Peyer's patch (tissue), 4 donors: Measurements from ENCODE around the gene PALLD. TPM values are rescaled to one million over a fixed set of nuclear protein-coding genes. Genes with fewer than 3 reads are reported as not detected.

Experiments
- DNase-seq, 3 donors: peaks; one replicate each; pipeline ENCODE4 v3.0.0-alpha.2; 2017 to 2019
- H3K27ac ChIP-seq, 4 donors: fragments of 200-600 bp; sonication (generic); one replicate each; pipeline ENCODE4 v1.5.1; 2016 to 2019
- H3K27me3 ChIP-seq, 2 donors: fragments of 200-600 bp; sonication (generic); one replicate each; pipeline ENCODE4 v1.5.1; 2019
- H3K36me3 ChIP-seq, 3 donors: fragments of 200-600 bp; sonication (generic); one replicate each; pipeline ENCODE4 v1.5.1; 2016 to 2019
- H3K4me1 ChIP-seq, 4 donors: fragments of 200-600 bp; sonication (generic); one replicate each; pipeline ENCODE4 v1.5.1; 2016 to 2019
- H3K4me3 ChIP-seq, 4 donors: fragments of 200-600 bp; sonication (generic); 1 replicate in 3 of 4; 2 replicates in 1 of 4; pipeline ENCODE4 v1.5.1; 2016 to 2019; ENCODE audit warnings: mild to moderate bottlenecking in 1 of 4
- H3K9me3 ChIP-seq, 4 donors: fragments of 200-600 bp; sonication (generic); one replicate each; pipeline ENCODE4 v1.5.1; 2016 to 2019; ENCODE audit warnings: mild to moderate bottlenecking in 1 of 4
- CTCF ChIP-seq, 6 experiments: fragments of 450-650 bp in 4 of 6; fragments of 200-600 bp in 2 of 6; sonication (generic) in 1 of 6; IDR thresholded peaks; one replicate each; pipeline ENCODE4 v1.5.1; 2017 to 2019; ENCODE audit warnings: antibody characterized with exemption in 6 of 6, mild to moderate bottlenecking in 3 of 6, moderate library complexity in 1 of 6
- POLR2A ChIP-seq, 2 donors: fragments of 450-650 bp; IDR thresholded peaks; one replicate each; pipeline ENCODE4 v1.5.1; 2017; ENCODE audit warnings: antibody characterized with exemption in 2 of 2, mild to moderate bottlenecking in 2 of 2, moderate library complexity in 2 of 2
- total RNA-seq, 4 donors: library from RNA; depleted of rRNA; stranded (reverse); fragments of >200 nt; gene quantifications; one replicate each; pipeline ENCODE4 v1.1.0, GENCODE V29; 2016

PALLD gene
- total RNA-seq, 4 donors from 2014 or later, result 68.0 to 175 (median 78.4) TPM

DNA sequence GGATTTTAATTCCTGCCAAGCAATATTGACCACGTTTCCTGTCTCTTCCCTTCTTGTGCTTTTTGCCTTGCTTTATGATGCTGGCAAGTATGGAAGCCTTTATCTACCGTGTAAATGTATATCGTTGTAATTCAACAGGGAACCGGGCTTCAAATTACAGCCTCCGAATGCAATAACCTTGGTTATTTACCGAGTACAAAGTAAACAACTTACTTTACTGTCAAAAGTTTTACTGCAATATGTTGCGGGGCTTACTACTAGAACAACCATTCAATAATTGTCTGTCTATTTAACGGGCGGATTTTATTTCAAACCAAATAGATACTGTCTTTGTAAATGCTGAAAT lies 73.1 kb downstream of the PALLD start:
- Histone ChIP-seq H3K9me3 (no peaks in the 10 kb centered on the region), H3K4me1 (no peaks in the 10 kb centered on the region), H3K4me3 (no peak overlapping the region), H3K36me3 (no peaks in the 10 kb centered on the region), H3K27me3 (no peaks in the 10 kb centered on the region), H3K27ac (peak overlapping the region in 1 of 4 donors; percentile 16)
- TF ChIP-seq POLR2A (IDR thresholded peaks at IDR 0.05) (no peak), CTCF (IDR thresholded peaks at IDR 0.05) (no peak)
- no peak for DNase-seq

- no peaks in the 10 kb centered on the region for H3K4me1 ChIP-seq
- H3K27ac ChIP-seq, result no peak overlapping the region
- TF ChIP-seq CTCF (IDR thresholded peaks at IDR 0.05) (no peak), POLR2A (IDR thresholded peaks at IDR 0.05) (no peak)
- DNase-seq, result no peak
- no peaks in the 10 kb centered on the region for H3K9me3 ChIP-seq
- H3K27me3 ChIP-seq, result no peaks in the 10 kb centered on the region
- H3K36me3 ChIP-seq, result no peaks in the 10 kb centered on the region
- H3K4me3 ChIP-seq, result no peak overlapping the region
These were observed 73.6 kb downstream of the PALLD start for GRCh38 chr4:168570466-168570865.

GRCh38 chr4:168572002-168572401 lies 75.2 kb downstream of the PALLD start:
- no peak for DNase-seq
- H3K4me1 ChIP-seq, result no peaks in the 10 kb centered on the region
- H3K9me3 ChIP-seq, result no peaks in the 10 kb centered on the region
- H3K36me3 ChIP-seq, result no peaks in the 10 kb centered on the region
- H3K4me3 ChIP-seq, result no peak overlapping the region
- H3K27ac ChIP-seq, result no peak overlapping the region
- no peak for TF ChIP-seq POLR2A (IDR thresholded peaks at IDR 0.05)
- no peak for TF ChIP-seq CTCF (IDR thresholded peaks at IDR 0.05)
- no peaks in the 10 kb centered on the region for H3K27me3 ChIP-seq

GRCh38 chr4:168573870-168574269 lies 77.0 kb downstream of the PALLD start:
- Histone ChIP-seq H3K27me3 (no peaks in the 10 kb centered on the region), H3K4me3 (no peak overlapping the region), H3K27ac (no peak overlapping the region), H3K4me1 (no peaks in the 10 kb centered on the region), H3K9me3 (no peaks in the 10 kb centered on the region), H3K36me3 (no peaks in the 10 kb centered on the region)
- TF ChIP-seq CTCF (IDR thresholded peaks at IDR 0.05) (no peak), POLR2A (IDR thresholded peaks at IDR 0.05) (no peak)
- no peak for DNase-seq

- Histone ChIP-seq H3K9me3 (no peaks in the 10 kb centered on the region), H3K27me3 (no peaks in the 10 kb centered on the region), H3K27ac (no peak overlapping the region), H3K4me1 (no peaks in the 10 kb centered on the region), H3K36me3 (no peaks in the 10 kb centered on the region), H3K4me3 (no peak overlapping the region)
- TF ChIP-seq CTCF (IDR thresholded peaks at IDR 0.05) (no peak), POLR2A (IDR thresholded peaks at IDR 0.05) (no peak)
- DNase-seq, result no peak
These were observed 77.9 kb downstream of the PALLD start for GRCh38 chr4:168574581-168575295.

- no peaks in the 10 kb centered on the region for H3K4me1 ChIP-seq
- H3K9me3 ChIP-seq, result no peaks in the 10 kb centered on the region
- H3K4me3 ChIP-seq, result no peak overlapping the region
- no peak overlapping the region for H3K27ac ChIP-seq
- no peak for DNase-seq
- no peaks in the 10 kb centered on the region for H3K36me3 ChIP-seq
- H3K27me3 ChIP-seq, result no peaks in the 10 kb centered on the region
- TF ChIP-seq CTCF (IDR thresholded peaks at IDR 0.05) (no peak), POLR2A (IDR thresholded peaks at IDR 0.05) (no peak)
These were observed 78.6 kb downstream of the PALLD start for GRCh38 chr4:168575473-168575872.
